ENCODE data around the gene IL12A.

GRCh38 chr3:160041465-160041864 lies 52.8 kb downstream of the IL12A start:
- TF ChIP-seq CTCF (optimal IDR thresholded peaks at IDR 0.05 in 1 of 3, IDR thresholded peaks at IDR 0.05 in 1 of 3, conservative IDR thresholded peaks at IDR 0.05 in 1 of 3; ENCODE audit: extremely low read depth in 1 of 3, insufficient read depth in 2 of 3, low read length in 3 of 3) = no peak
- no peak for TF ChIP-seq EZH2 (IDR thresholded peaks at IDR 0.05; ENCODE audit: low read length)
